Activated CD4-positive, alpha-beta T cell treated with anti-CD3 and anti-CD28 coated beads, Interleukin-2, amount 50 U/mL, for 4 hours (primary cell): ENCODE results near the gene DIPK1B.

Source experiments
- DNase-seq, 2 experiments: peaks; one replicate each; pipeline ENCODE4 v3.0.0-alpha.2; 2020

DIPK1B gene

GRCh38 chr9:136686794-136687711 is 25.3 kb upstream of the DIPK1B start, which contains the start of gene AGPAT2:
AGPAT2 (minus strand) TSS chr9:136687457; CDS start chr9:136687357, 100 bp downstream.
- DNase-seq, result peak; percentile 54 to 57

- DNase-seq, result no peak
These were observed 24.6 kb upstream of the DIPK1B start for GRCh38 chr9:136687721-136688223.

DNA sequence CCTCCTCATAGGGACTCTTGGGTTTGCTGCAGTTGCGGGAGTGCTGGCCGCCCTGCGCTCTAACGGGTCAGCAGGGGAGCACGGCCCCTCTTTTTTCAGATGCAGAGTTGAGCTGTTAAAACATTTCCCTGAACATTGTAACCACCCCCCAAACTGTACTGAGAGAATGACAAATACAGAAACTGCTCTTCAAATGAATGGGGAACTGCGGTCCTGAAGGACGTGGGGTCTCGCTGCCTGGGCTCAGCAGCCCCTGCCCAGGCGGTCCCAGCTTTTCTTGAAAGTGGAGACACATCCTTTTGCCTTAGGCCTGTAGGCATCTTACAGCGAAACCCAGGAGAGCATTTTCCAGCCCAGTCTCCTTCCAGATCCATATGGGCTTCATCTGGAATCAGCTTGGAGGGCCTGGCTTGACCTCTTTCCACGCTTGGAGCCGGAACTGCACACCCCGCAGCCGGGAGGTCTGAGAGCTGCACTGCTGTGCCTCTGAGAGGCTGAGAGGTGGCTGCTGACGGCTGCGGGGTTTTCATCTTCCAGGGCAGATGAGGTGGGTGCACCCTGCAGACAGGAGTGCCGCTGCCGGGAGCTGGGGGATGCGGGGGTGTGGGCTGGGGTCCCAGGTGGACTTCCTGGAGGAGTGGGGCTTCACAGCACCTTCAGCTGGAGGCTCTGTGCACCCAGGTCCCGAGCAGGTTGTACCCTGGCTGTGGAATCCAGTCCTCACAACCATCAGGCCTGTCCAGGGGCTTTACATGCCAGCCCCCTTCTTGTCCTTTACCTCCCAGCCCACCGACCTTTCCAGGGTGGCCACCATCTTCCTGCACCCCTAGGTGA is 23.9 kb upstream of the DIPK1B start:
- DNase-seq, result no peak

- DNase-seq, result no peak
These were observed 23.3 kb upstream of the DIPK1B start for GRCh38 chr9:136689108-136689460.

DNA sequence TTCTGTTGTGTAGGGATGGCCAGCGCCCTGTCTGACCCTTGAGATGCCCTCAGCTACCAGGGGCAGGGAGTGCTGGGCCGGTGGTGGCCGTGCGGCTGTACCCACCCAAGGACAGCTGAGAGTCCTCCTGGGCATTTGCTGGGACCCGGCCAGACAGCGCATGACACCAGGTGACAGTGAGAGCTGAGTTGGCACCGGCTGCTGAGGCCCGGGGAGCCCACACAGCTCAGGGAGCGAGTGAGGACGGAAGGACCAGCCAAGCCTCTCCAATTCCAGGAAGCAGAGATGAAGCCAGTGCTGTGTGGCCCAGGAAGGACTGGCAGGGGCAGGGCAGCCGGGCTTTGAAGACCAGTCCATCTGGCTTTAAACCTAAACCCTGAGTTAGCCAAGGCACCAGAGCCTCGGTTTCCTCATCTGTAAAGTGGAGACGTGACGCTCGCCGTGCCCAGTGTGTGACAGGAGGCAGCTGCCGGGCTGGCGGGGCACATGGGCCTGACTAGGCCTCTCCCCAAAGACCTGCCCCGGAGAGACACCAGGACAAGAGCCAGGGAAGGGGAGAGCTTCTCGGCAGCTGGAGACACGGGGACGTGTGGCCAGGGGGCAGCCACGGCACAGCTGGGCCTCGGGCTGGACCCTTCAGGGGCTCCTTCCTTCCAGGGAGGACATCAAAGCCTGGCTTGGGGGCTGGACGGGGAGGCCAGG is 22.1 kb upstream of the DIPK1B start:
- no peak for DNase-seq

- no peak for DNase-seq
These were observed 21.5 kb upstream of the DIPK1B start for GRCh38 chr9:136690806-136691261.

- DNase-seq, result no peak
These were observed 20.8 kb upstream of the DIPK1B start for GRCh38 chr9:136691316-136692184.

DNA sequence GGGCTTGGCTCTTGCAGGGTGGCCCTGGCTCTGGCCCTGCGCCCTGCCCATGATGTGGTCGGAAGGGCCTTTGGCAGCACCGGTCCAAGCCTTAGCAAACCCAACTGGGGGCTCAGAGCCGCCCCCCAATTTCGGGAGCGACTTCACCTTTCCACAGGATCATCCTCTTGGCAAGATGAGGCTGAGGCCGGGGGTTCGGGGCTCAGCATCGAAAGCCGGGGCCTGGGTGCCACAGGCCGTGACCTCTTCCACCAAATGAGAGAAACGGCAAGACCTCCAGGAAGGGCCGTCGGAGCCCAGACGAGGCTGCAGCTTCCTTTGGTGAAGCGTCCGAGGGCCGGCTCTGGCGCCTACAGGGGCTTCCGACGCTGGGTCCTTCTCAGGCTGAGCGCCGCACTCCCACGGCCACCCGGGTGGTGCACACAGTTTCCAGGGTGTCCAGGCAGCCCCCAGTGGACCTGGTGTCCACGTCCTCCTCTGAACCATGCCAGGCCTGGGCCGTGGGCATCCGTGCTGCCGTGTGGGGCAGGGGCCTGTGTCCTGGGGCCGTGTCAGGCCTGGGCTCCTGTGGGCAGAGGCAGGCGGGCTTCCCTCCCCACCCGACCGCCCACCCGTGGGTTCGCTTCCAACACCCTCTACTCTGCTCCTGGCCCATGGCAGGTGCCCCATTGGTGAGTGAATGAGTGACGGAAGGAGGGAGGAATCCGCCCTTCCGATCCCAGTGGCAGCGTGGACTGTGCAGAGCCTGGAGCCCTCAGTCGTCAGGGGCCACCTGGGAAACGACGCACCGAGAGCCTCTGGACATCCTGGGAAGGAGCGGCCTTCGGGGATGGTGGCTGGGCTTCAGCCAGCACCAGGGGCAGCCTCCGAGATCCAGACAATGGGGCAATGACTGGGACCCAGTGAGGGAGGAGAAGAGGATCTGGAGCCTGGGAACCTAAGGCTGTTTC is 19.9 kb upstream of the DIPK1B start:
- no peak for DNase-seq

DNA sequence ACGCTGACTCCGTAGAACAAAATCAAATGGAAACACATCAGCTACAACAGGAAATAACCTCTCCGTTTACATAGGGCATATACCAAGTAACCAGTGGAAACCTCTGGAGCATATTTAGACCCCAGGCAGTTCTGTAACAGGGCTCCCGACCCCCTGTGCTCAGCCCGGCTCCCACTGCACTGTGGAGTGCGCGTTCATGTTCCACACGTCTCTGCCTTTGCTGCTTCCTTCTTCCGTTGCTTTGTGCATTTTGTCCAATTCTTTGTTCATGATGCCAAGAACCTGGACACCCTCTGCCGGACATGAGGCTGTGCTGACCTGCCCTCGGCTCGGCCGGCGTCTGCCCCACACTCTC is 19.3 kb upstream of the DIPK1B start:
- DNase-seq, result no peak

- no peak for DNase-seq
These were observed 18.7 kb upstream of the DIPK1B start for GRCh38 chr9:136693490-136694162.

DNA sequence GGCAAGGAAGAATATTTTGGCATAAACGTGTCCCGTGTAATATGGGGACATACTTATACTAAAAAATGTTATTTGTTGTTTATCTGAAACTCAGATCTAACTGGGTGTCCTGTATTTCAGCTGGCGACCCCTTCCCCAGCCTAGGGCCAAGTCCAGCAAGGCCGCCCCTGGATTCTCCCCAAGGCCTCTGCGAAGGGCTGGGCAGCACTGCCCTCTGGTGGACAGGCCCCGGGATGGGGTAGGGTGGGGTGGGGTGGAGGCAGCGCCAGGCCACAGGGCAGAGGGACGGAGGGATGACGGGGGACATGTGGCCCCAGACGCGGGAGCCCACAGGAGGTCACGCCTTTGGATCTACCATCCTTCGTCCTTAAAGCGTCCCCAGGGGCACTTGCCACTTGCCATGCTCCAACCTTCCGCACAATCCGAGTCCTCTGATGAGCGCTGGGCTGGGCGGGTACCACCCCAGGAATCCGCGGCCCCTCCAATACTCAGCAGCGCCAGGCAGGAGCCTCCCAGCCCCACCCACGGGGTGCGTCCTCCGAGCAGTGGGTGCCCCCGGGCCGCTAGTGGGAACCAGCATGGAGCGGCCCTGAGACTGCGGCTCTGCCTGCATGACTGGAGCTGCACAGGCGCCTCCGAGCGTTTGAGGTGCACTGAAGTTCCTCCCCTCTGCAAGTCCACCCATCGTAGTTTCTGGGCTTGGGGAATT is 18.1 kb upstream of the DIPK1B start:
- DNase-seq, result no peak

- no peak for DNase-seq
These were observed 17.5 kb upstream of the DIPK1B start for GRCh38 chr9:136694872-136695247.

- no peak for DNase-seq
These were observed 16.9 kb upstream of the DIPK1B start for GRCh38 chr9:136695435-136695895.

GRCh38 chr9:136695955-136696354 is 16.4 kb upstream of the DIPK1B start:
- no peak for DNase-seq

DNA sequence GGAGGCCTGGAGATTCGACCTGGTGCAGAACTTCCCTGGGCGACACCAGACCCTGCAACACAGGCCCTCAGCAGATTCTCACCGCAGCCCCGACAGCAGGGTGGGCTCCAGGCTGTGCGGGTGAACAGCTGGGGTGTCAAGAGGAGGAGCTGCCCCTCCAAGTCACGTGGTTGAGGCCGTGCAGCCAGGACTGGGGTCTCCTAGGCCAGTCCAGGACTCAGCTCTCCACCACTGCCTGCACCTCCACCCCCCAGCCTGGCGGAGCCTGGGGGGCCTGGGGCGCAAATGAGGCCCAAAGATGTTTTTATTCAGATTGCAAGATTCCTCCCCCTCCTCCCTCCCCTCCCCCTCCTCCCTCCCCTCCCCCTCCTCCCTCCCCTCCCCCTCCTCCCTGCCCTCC is 15.9 kb upstream of the DIPK1B start:
- no peak for DNase-seq

DNA sequence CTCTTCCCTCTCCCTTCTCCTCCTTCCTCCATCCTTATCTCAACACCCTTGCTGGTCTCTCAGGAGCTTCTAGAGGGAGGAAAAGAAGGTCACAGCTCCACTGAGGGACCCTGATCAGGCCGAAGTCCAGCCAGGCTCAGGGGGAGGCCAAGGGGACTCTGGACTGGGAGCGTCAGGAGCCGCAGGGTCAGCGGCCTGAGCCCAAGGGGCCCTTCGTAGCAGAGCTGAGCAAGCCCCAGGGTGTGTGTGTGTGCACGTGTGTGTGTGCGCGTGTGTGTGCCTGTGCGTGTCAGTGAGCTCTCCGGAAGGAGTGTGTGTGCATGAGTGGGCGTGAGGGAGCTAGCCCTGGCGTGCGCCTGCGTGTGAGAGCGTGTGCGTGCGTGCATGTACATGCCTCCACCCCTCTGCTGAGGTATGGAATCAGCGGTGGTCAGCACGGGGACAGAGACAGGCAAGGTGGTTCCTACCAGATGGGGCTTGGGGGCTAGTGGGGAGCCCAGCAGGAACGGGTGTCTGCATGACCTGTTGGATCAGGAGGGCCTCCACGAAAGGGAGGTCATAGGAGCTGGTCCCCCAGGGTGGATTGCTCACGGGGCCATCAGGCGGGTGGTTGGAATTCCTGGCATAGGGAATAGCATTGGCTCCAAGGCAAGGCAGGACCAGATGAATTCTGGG is 15.1 kb upstream of the DIPK1B start:
- no peak for DNase-seq

GRCh38 chr9:136697821-136698526 is 14.4 kb upstream of the DIPK1B start:
- DNase-seq, result no peak

GRCh38 chr9:136698635-136699246 is 13.6 kb upstream of the DIPK1B start:
- DNase-seq, result no peak
